Raji (cell line): Measurements from ENCODE around the gene ITPR1.

Experiments used
- POLR2A ChIP-seq: IDR thresholded peaks from 2 replicates; pipeline ENCODE4 v1.6.1; 2011; ENCODE audit warnings: low read depth, low read length, control low read depth; ENCODE audit not compliant: insufficient read depth

Gene ITPR1

GRCh38 chr3:4820296-4821121 lies 327.4 kb downstream of the ITPR1 start:
- no peak for TF ChIP-seq POLR2A

- no peak for TF ChIP-seq POLR2A
These were observed 328.2 kb downstream of the ITPR1 start for GRCh38 chr3:4821338-4821737.

- TF ChIP-seq POLR2A = no peak
These were observed 328.8 kb downstream of the ITPR1 start for GRCh38 chr3:4821975-4822374.

- TF ChIP-seq POLR2A = no peak
These were observed 329.4 kb downstream of the ITPR1 start for GRCh38 chr3:4822568-4822967.

- no peak for TF ChIP-seq POLR2A
These were observed 330.2 kb downstream of the ITPR1 start for GRCh38 chr3:4823385-4823784.

GRCh38 chr3:4823986-4824925 lies 331.1 kb downstream of the ITPR1 start:
- no peak for TF ChIP-seq POLR2A

- no peak for TF ChIP-seq POLR2A
These were observed 331.8 kb downstream of the ITPR1 start for GRCh38 chr3:4824926-4825325.

- TF ChIP-seq POLR2A = no peak
These were observed 332.5 kb downstream of the ITPR1 start for GRCh38 chr3:4825436-4826236.

GRCh38 chr3:4826237-4827100 lies 333.3 kb downstream of the ITPR1 start:
- TF ChIP-seq POLR2A = no peak

GRCh38 chr3:4827767-4828166 lies 334.6 kb downstream of the ITPR1 start:
- TF ChIP-seq POLR2A = no peak

- TF ChIP-seq POLR2A = no peak
These were observed 335.3 kb downstream of the ITPR1 start for GRCh38 chr3:4828279-4829030.

- no peak for TF ChIP-seq POLR2A
These were observed 335.9 kb downstream of the ITPR1 start for GRCh38 chr3:4829031-4829394.

- TF ChIP-seq POLR2A = no peak
These were observed 337.4 kb downstream of the ITPR1 start for GRCh38 chr3:4830586-4830914.

- no peak for TF ChIP-seq POLR2A
These were observed 338.4 kb downstream of the ITPR1 start for GRCh38 chr3:4831580-4831950.
